IMR-90 (cell line): Measurements from ENCODE around the gene AMBP. TPM values are rescaled to one million over a fixed set of nuclear protein-coding genes. Genes with fewer than 3 reads are reported as not detected.

Experiments used
- ATAC-seq: fragments of 200-7000 bp; cut with Tn5 transposase; 2 replicates; pipeline ENCODE4 v1.9.1; 2020; ENCODE audit warnings: low read depth, mild to moderate bottlenecking, moderate library complexity
- BruUV-seq: library from RNA; stranded (reverse); fragments of 400-500 nt; replicated peaks from 2 replicates; lab custom pipeline; 2021; lab: Mats Ljungman, UMichigan
- CTCF ChIA-PET: fragments of 300-600 bp; formaldehyde crosslinking; extraction: SDS; loops from one replicate; lab custom pipeline; 2021; ENCODE audit warnings: antibody characterized with exemption; lab: Yijun Ruan, JAX
- POLR2A ChIA-PET: fragments of 300-600 bp; sonication (Branson Sonifier 250); formaldehyde crosslinking; loops from one replicate; lab custom pipeline; 2022; ENCODE audit warnings: antibody characterized with exemption; ENCODE audit not compliant: unreplicated experiment; lab: Charles Lee
- DNase-seq: peaks from one replicate; pipeline ENCODE4 v3.0.0; 2013
- H2AFZ ChIP-seq: replicated peaks from 2 replicates; pipeline ENCODE3; 2013; ENCODE audit warnings: low read length, mild to moderate bottlenecking; ENCODE audit not compliant: poor library complexity
- H2AK5ac ChIP-seq: 2 replicates; pipeline ENCODE4 v1.6.1; 2013; ENCODE audit warnings: low read depth, low read length, inconsistent platforms
- H2AK9ac ChIP-seq: replicated peaks from 2 replicates; pipeline ENCODE3; 2013; ENCODE audit warnings: mild to moderate bottlenecking, low read depth, low read length, moderate library complexity; ENCODE audit not compliant: poor library complexity
- H2BK120ac ChIP-seq: 2 replicates; pipeline ENCODE4 v1.6.1; 2013; ENCODE audit warnings: low read depth, low read length, inconsistent platforms
- H2BK15ac ChIP-seq: 3 replicates; pipeline ENCODE4 v1.6.1; 2013; ENCODE audit warnings: low read depth, low read length, inconsistent platforms
- H2BK20ac ChIP-seq: 2 replicates; pipeline ENCODE4 v1.6.1; 2013; ENCODE audit warnings: low read depth, mild to moderate bottlenecking, inconsistent platforms, low read length, moderate library complexity
- H2BK5ac ChIP-seq: 2 replicates; pipeline ENCODE4 v1.6.1; 2013; ENCODE audit warnings: mild to moderate bottlenecking, low read depth, low read length, inconsistent platforms; ENCODE audit not compliant: poor library complexity, severe bottlenecking
- H3K14ac ChIP-seq: replicated peaks from 2 replicates; pipeline ENCODE4 v1.6.1; 2013; ENCODE audit warnings: low read depth, low read length, inconsistent platforms
- H3K18ac ChIP-seq: 2 replicates; pipeline ENCODE4 v1.6.1; 2013; ENCODE audit warnings: low read depth, low read length, control low read depth
- H3K23ac ChIP-seq: 2 replicates; pipeline ENCODE4 v1.6.1; 2013; ENCODE audit warnings: low read depth, low read length, inconsistent platforms
- H3K27ac ChIP-seq: 2 replicates; pipeline ENCODE4 v1.5.1; 2013; ENCODE audit warnings: mild to moderate bottlenecking, control low read depth, low read length; ENCODE audit not compliant: insufficient read depth
- H3K27me3 ChIP-seq: 2 replicates; pipeline ENCODE4 v1.6.1; 2013; ENCODE audit warnings: low read length; ENCODE audit not compliant: control insufficient read depth, insufficient read depth
- H3K36me3 ChIP-seq: 2 replicates; pipeline ENCODE4 v1.6.1; 2013; ENCODE audit warnings: low read length, mixed read lengths; ENCODE audit not compliant: control insufficient read depth, insufficient read depth
- H3K4ac ChIP-seq: 2 replicates; pipeline ENCODE4 v1.6.1; 2013; ENCODE audit warnings: low read depth, low read length, inconsistent platforms
- H3K4me1 ChIP-seq: 2 replicates; pipeline ENCODE4 v1.6.1; 2013; ENCODE audit warnings: low read length, mixed read lengths; ENCODE audit not compliant: control insufficient read depth, insufficient read depth
- H3K4me2 ChIP-seq: 2 replicates; pipeline ENCODE4 v1.6.1; 2013; ENCODE audit warnings: low read depth, mild to moderate bottlenecking, control low read depth, low read length, moderate library complexity
- H3K4me3 ChIP-seq: 2 replicates; pipeline ENCODE4 v1.5.1; 2013; ENCODE audit warnings: low read depth, mild to moderate bottlenecking, control low read depth, low read length, moderate library complexity; ENCODE audit not compliant: insufficient read depth
- H3K56ac ChIP-seq: 2 replicates; pipeline ENCODE4 v1.6.1; 2013; ENCODE audit warnings: low read length, inconsistent platforms; ENCODE audit not compliant: insufficient read depth; ENCODE audit errors: extremely low read depth
- H3K79me1 ChIP-seq, 2 experiments: 2 replicates each; pipeline ENCODE4 v1.6.1; 2013; ENCODE audit warnings: low read length in 2 of 2, inconsistent platforms in 1 of 2, low read depth in 1 of 2
- H3K9ac ChIP-seq: 2 replicates; pipeline ENCODE4 v1.6.1; 2013; ENCODE audit warnings: low read depth, low read length, control low read depth
- H3K9me1 ChIP-seq: 2 replicates; pipeline ENCODE4 v1.6.1; 2013; ENCODE audit warnings: low read length, inconsistent platforms; ENCODE audit not compliant: insufficient read depth
- H3K9me3 ChIP-seq: 2 replicates; pipeline ENCODE4 v1.6.1; 2013; ENCODE audit warnings: low read length; ENCODE audit not compliant: control insufficient read depth, insufficient read depth
- H4K20me1 ChIP-seq: 2 replicates; pipeline ENCODE4 v1.6.1; 2013; ENCODE audit warnings: low read length, inconsistent platforms; ENCODE audit not compliant: insufficient read depth
- H4K5ac ChIP-seq: 2 replicates; pipeline ENCODE4 v1.6.1; 2013; ENCODE audit warnings: mild to moderate bottlenecking, low read depth, low read length, control low read depth
- H4K8ac ChIP-seq, 2 experiments: 2 replicates each; pipeline ENCODE4 v1.6.1; 2013; ENCODE audit warnings: low read depth in 2 of 2, low read length in 2 of 2, control low read depth in 1 of 2, inconsistent platforms in 1 of 2
- H4K91ac ChIP-seq: 2 replicates; pipeline ENCODE4 v1.6.1; 2013; ENCODE audit warnings: low read depth, low read length, inconsistent platforms; ENCODE audit not compliant: insufficient read depth
- BHLHE40 ChIP-seq: fragments of 150-350 bp; IDR thresholded peaks from 2 replicates; pipeline ENCODE4 v1.6.1; 2016; ENCODE audit warnings: mild to moderate bottlenecking, low read depth, low read length
- CEBPB ChIP-seq: IDR thresholded peaks from 2 replicates; pipeline ENCODE4 v1.6.1; 2012; ENCODE audit warnings: low read depth, low read length, improper control_type of control experiment
- CHD1 ChIP-seq: IDR thresholded peaks from 2 replicates; pipeline ENCODE4 v1.6.1; 2012; ENCODE audit warnings: low read depth, low read length, improper control_type of control experiment
- FOS ChIP-seq: fragments of 150-350 bp; IDR thresholded peaks from 2 replicates; pipeline ENCODE4 v1.6.1; 2016; ENCODE audit warnings: low read depth, low read length
- MAFK ChIP-seq: IDR thresholded peaks from 2 replicates; pipeline ENCODE4 v1.6.1; 2012; ENCODE audit warnings: low read depth, low read length, improper control_type of control experiment
- MAZ ChIP-seq: IDR thresholded peaks from 2 replicates; pipeline ENCODE4 v1.6.1; 2012; ENCODE audit warnings: low read depth, mild to moderate bottlenecking, low read length, improper control_type of control experiment, moderate library complexity, borderline replicate concordance
- NFE2L2 ChIP-seq: fragments of 150-350 bp; IDR thresholded peaks from 2 replicates; pipeline ENCODE4 v1.6.1; 2016; ENCODE audit warnings: low read depth, mild to moderate bottlenecking, low read length
- POLR2A ChIP-seq: IDR thresholded peaks from 2 replicates; pipeline ENCODE4 v1.6.1; 2012; ENCODE audit warnings: mild to moderate bottlenecking, low read depth, low read length
- RCOR1 ChIP-seq: IDR thresholded peaks from 2 replicates; pipeline ENCODE4 v1.6.1; 2012; ENCODE audit warnings: mild to moderate bottlenecking, low read length, improper control_type of control experiment; ENCODE audit not compliant: insufficient replicate concordance
- RFX5 ChIP-seq: IDR thresholded peaks from 2 replicates; pipeline ENCODE4 v1.8.0; 2012; ENCODE audit warnings: low read depth, mild to moderate bottlenecking, low read length, moderate library complexity
- SMC3 ChIP-seq: fragments of 150-350 bp; IDR thresholded peaks from 2 replicates; pipeline ENCODE4 v1.6.1; 2016; ENCODE audit warnings: low read depth, mild to moderate bottlenecking, antibody characterized with exemption, low read length, moderate library complexity
- WGBS, 2 experiments: methylation state at CpG; one replicate each; pipeline versions ENCODE4 v1.1.5 to v1.1.7; 2013; ENCODE audit warnings: missing lambda C conversion rate in 2 of 2; ENCODE audit not compliant: insufficient read length in 1 of 2; ENCODE audit errors: extremely low coverage in 2 of 2; 5-methylcytosine and 5-hydroxymethylcytosine counted together
- dilution Hi-C: fragments of 300-500 bp; cut with HindIII; formaldehyde crosslinking; loops from one replicate; pipeline ENCODE4 v1.14.3; 2018; ENCODE audit warnings: low sequenced_read_pairs; ENCODE audit not compliant: unreplicated experiment
- in situ Hi-C: fragments of 300-500 bp; cut with MboI; formaldehyde crosslinking; loops from 3 replicates; pipeline ENCODE4 v1.14.3; 2019; ENCODE audit warnings: low sequenced_read_pairs, inconsistent platforms, mixed read lengths
- intact Hi-C: fragments of 100-400 bp; cut with micrococcal nuclease; formaldehyde crosslinking; loops from 2 replicates; pipeline ENCODE4 v1.10.0; 2022
- polyA plus RNA-seq, 3 experiments: library from polyadenylated mRNA; depleted of rRNA; stranded (reverse); fragments of >200 nt; gene quantifications; 2 replicates each; pipeline ENCODE4 v1.2.3, GENCODE V29; 2012; ENCODE audit warnings: low replicate concordance in 1 of 3
- total RNA-seq: library from RNA; depleted of rRNA; stranded (reverse); fragments of >200 nt; gene quantifications from 2 replicates; pipeline ENCODE4 v1.2.3, GENCODE V29; 2012
- TF ChIP-seq, protein P1 (sequence below): fragments of 150-350 bp; IDR thresholded peaks from 2 replicates; pipeline ENCODE4 v1.6.1; 2016; ENCODE audit warnings: low read depth, mild to moderate bottlenecking, low read length, moderate library complexity, borderline replicate concordance
- TF ChIP-seq, protein P2 (sequence below): conservative IDR thresholded peaks from 2 replicates; pipeline ENCODE4 v1.5.1; 2012; ENCODE audit warnings: mild to moderate bottlenecking, low read depth, low read length, improper control_type of control experiment
- TF ChIP-seq, protein P3 (sequence below): fragments of 150-350 bp; IDR thresholded peaks from 2 replicates; pipeline ENCODE4 v1.6.1; 2017; ENCODE audit warnings: mild to moderate bottlenecking, antibody characterized with exemption, low read length, low read depth

The AMBP gene
- total and polyA plus RNA-seq, 2 of the 4 experiments (the other 2 are of a cell fraction): not detected

DNA sequence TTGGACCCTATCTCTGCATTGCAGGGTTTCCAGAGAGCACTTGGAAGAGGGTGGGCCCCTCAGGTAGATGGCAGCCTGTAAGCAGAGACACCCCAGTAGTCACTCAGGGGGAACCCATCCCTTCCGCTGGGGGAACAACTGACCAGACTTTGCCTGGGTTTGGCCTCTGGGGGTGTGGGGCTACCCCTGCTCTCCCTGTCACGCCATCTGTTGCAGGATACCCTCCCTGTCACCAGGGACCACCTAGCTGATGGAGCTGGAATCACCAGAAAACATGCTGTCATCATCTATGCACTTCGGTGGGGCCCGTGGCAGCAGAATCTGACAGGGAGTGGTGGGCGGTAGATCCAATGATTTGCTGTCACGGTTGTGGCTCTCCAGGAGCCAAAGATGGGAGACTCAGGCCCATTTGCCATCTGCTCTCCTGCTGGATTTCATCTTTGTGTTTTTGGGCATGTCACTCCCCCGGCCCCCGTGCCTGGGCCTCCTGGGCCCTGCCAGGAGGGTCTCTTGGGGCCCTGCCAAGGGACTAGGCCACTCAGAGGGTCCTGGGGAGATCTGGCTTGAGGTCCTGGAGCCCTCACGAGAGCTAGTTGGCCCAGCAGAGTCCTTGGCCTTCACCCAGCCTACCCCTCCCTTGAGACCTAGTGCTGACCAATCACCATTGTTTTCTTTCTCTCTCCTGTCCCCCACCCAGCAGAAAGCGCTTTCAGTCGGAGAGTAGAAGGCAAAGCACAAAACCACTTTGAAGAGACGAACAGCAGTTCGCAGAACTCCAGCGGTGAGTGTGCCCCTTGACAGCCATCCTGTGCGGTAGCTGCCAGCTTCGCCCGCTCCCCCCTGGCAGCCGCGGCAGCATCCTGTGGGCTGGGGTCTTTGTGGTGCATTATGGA is 45.9 kb downstream of the AMBP start:
- H3K36me3 ChIP-seq: peaks cover 60% of the 10 kb centered on the region
- H2BK5ac ChIP-seq: no peak overlapping the region
- no peak overlapping the region for H2BK120ac ChIP-seq
- intact Hi-C loops: loop anchor here (2.0 to 5.0 kb wide), 2 partner anchors 295 to 350 kb away; no protein-coding TSS in a partner anchor
- no peak overlapping the region for H2AK5ac ChIP-seq
- in situ Hi-C loops: no loop called here
- ChIA-PET POLR2A (no interaction called here), CTCF (no interaction called here)
- no TSS peak for BruUV-seq
- no peak overlapping the region for H2AFZ ChIP-seq
- WGBS, 2 experiments: 65% methylated on average over 7 of the region's 19 CpGs; no CpG with 5 or more reads in 1 of the 2 experiments
- H3K4me2 ChIP-seq: no peak overlapping the region
- no peak overlapping the region for H4K5ac ChIP-seq
- no peak overlapping the region for H2AK9ac ChIP-seq
- H2BK15ac ChIP-seq: no peak overlapping the region
- H3K4me3 ChIP-seq: no peak overlapping the region
- H3K79me1 ChIP-seq: no peaks in the 10 kb centered on the region; a peak in 1 of 4 replicates
- dilution Hi-C loops: no loop called here
- no peak overlapping the region; the same call in 1 of the 2 replicates for H3K4ac ChIP-seq
- no peak overlapping the region for H3K14ac ChIP-seq
- H4K20me1 ChIP-seq: no peaks in the 10 kb centered on the region; the same call in 1 of the 2 replicates
- H4K8ac ChIP-seq: no peak overlapping the region
- H2BK20ac ChIP-seq: no peak overlapping the region
- H3K9ac ChIP-seq: no peak overlapping the region
- H3K9me1 ChIP-seq: 0 out of 2 replicates have a peak, but pooled peaks cover 2% of the 10 kb centered on the region
- no peak overlapping the region for H4K91ac ChIP-seq
- no peak overlapping the region for H3K27ac ChIP-seq
- ATAC-seq (no peak), DNase-seq (no peak)
- H3K18ac ChIP-seq: no peak overlapping the region
- H3K4me1 ChIP-seq: no peaks in the 10 kb centered on the region
- H3K23ac ChIP-seq: no peak overlapping the region
- H3K56ac ChIP-seq: no peak overlapping the region
- no peaks in the 10 kb centered on the region for H3K9me3 ChIP-seq
- H3K27me3 ChIP-seq: no peaks in the 10 kb centered on the region
- TF ChIP-seq CHD1 (no peak), BHLHE40 (no peak), CEBPB (no peak), SMC3 (no peak), MAFK (no peak), NFE2L2 (no peak), POLR2A (no peak), RCOR1 (no peak), RFX5 (no peak), MAZ (no peak), FOS (no peak)
- TF ChIP-seq, protein P1, sequence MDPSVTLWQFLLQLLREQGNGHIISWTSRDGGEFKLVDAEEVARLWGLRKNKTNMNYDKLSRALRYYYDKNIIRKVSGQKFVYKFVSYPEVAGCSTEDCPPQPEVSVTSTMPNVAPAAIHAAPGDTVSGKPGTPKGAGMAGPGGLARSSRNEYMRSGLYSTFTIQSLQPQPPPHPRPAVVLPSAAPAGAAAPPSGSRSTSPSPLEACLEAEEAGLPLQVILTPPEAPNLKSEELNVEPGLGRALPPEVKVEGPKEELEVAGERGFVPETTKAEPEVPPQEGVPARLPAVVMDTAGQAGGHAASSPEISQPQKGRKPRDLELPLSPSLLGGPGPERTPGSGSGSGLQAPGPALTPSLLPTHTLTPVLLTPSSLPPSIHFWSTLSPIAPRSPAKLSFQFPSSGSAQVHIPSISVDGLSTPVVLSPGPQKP: no peak
- TF ChIP-seq, protein P2, sequence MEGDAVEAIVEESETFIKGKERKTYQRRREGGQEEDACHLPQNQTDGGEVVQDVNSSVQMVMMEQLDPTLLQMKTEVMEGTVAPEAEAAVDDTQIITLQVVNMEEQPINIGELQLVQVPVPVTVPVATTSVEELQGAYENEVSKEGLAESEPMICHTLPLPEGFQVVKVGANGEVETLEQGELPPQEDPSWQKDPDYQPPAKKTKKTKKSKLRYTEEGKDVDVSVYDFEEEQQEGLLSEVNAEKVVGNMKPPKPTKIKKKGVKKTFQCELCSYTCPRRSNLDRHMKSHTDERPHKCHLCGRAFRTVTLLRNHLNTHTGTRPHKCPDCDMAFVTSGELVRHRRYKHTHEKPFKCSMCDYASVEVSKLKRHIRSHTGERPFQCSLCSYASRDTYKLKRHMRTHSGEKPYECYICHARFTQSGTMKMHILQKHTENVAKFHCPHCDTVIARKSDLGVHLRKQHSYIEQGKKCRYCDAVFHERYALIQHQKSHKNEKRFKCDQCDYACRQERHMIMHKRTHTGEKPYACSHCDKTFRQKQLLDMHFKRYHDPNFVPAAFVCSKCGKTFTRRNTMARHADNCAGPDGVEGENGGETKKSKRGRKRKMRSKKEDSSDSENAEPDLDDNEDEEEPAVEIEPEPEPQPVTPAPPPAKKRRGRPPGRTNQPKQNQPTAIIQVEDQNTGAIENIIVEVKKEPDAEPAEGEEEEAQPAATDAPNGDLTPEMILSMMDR: no peak
- TF ChIP-seq, protein P3, sequence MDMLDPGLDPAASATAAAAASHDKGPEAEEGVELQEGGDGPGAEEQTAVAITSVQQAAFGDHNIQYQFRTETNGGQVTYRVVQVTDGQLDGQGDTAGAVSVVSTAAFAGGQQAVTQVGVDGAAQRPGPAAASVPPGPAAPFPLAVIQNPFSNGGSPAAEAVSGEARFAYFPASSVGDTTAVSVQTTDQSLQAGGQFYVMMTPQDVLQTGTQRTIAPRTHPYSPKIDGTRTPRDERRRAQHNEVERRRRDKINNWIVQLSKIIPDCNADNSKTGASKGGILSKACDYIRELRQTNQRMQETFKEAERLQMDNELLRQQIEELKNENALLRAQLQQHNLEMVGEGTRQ: no peak
